ENCODE data around the gene COL4A1.

The COL4A1 gene

DNA sequence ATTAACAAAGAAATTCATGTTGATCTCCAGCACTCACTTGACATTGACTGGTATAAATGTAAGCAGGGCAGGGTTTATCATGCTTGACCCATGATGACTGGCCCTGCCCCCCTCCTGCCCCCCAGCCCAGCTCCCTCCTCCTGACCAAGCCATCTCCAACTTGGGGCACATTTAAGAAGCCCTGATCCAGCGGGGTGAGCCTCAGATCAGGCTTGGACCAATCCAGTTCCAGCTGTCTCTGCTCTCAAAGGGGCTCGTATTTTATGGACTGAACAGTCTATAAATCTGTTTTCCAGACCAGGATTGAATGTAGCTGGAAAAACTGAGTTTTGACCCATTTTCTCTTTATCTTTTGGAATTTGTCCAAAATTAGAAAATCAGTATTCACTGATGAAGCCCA, 100.0 kb downstream of the COL4A1 start:
- TF ChIP-seq POLR2A (IDR thresholded peaks at IDR 0.05; ENCODE audit: low read length) (no peak), GATA1 (IDR thresholded peaks at IDR 0.05; ENCODE audit: low read depth, low read length) (no peak)
- no peak for DNase-seq

DNA sequence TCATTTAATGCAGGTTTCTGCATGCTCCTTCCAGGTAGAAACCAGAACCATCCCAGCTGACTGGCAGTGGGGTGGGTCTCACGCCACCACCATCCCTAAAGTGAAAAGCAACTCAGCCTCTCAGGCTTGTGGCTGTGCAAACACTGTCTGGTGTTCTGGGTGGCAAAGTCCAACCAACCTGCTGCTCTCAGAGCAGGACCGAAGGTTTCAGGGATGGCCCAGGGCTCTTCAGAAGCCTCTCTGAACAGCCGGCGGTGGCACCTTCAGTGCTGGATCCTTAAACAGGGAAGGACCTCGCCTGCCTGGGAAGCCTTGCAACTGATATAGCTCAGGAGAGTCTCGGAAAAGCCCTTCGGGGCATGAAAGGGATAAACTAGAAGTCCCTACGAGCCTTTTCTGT, 100.8 kb downstream of the COL4A1 start:
- DNase-seq: no peak
- TF ChIP-seq POLR2A (IDR thresholded peaks at IDR 0.05; ENCODE audit: low read length) (no peak), GATA1 (IDR thresholded peaks at IDR 0.05; ENCODE audit: low read depth, low read length) (no peak)

DNA sequence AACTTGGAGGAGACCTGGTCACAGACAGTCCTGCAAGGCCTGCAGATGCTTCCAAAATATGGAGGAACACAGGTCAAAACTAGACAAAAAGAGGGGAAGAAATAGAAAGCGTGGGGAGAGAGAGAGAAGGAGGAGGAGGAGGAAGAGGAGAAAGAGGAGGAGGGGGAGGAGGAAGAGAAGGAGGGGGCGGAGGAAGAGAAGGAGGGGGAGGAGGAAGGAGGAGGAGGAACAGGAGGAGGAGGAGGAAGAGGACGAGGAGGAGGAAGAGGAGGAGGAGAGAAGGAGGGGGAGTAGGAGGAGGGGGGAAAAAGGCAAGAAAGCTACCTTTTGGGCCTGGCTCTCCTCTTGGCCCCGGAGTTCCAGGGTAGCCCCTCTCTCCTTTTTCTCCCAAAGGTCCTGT, 105.8 kb downstream of the COL4A1 start:
- no peak for DNase-seq
- TF ChIP-seq POLR2A (IDR thresholded peaks at IDR 0.05; ENCODE audit: low read length) (no peak), GATA1 (IDR thresholded peaks at IDR 0.05; ENCODE audit: low read depth, low read length) (no peak)

DNA sequence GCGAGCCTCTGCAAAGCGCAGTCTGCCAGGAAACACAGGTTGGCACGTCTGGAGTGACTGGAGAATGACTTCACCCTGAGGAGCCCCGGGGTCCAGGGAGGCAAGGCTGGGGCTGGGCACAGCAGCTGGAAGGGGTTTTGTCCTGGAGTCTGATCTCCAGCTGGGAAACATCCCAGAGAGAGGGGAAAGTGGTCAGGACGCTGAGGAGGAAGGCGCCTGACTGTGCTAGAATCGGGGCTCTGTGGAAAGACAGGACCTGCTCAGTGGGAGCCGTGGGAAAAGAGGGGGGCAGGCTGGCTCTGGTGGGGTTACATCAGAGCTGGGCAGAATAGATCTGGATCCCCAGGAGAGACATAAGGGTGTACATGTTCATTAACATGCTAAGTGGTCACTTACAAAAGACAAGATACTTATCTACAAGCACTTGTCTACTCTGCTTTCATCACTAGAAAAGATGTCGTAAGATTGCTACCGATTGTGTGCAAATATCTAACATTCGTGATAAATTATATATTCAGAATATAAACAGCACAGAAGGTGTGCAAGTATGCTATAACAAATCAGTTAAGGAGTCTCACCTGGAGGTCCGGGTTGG, 106.6 kb downstream of the COL4A1 start:
- TF ChIP-seq POLR2A (IDR thresholded peaks at IDR 0.05; ENCODE audit: low read length): no peak
- TF ChIP-seq GATA1 (IDR thresholded peaks at IDR 0.05; ENCODE audit: low read depth, low read length): no peak
- no peak for DNase-seq

DNA sequence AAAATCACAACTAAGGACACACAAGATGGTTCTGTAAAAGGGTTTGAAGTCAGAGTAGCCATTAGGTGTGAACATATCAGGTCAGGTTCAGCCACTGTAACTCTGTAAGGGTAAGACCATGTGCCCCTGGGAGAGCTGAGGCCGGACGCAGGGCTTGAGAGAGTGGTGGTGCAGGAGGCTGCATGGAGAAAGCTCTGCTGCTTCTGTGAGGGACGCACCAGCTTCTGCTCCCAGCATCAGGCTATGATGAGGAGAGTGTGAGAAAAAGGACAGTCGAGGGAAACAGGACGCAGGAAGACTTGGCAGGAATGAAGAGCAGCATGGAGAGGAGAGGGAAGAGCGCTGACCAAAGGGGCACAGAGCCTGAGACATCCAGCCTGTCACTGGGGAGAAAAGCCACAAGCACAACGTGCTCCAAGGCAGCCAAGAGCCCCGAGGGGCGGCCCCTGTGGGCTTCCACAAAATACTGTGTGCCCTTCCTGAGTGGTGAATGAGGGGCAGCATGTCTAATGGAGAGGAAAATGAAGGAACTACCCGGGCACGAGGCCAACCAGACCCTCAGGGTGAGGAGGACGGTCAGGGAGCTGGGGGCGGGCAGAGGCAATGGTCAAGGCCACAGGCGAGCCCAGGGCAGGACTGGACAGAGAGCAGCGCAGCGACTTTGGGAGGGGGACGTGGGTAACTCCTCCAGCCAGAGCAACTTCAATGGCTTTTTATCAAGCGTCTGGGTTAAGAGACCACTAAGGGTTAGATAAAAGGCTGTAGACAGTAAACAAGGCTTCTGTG, 107.7 kb downstream of the COL4A1 start:
- no peak for DNase-seq

DNA sequence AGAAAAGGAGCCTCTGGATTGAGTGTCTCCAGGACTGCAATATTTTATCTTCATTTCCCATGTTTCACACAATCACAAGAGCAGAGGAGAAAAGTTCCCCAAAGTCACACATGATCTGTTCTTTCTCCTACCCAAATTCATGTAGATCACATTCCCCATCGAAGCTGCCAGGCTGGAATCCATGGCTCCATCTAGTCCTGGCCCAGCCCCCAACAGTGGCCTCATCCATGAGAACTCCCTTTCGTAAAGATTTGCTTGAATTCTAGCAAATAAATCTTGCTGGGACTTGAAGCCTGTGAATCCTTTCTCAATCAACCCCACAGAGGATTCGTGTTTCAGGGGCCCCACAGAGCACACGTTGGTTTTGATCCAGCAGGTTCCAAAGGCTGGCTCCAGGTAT, 109.5 kb downstream of the COL4A1 start:
- DNase-seq: no peak
- TF ChIP-seq GATA1 (IDR thresholded peaks at IDR 0.05; ENCODE audit: low read depth, low read length): no peak
- no peak for TF ChIP-seq POLR2A (IDR thresholded peaks at IDR 0.05; ENCODE audit: low read length)

More for the DNA sequence above, 107.7 kb downstream of the COL4A1 start:
- no peak for TF ChIP-seq GATA1 (IDR thresholded peaks at IDR 0.05; ENCODE audit: low read depth, low read length)
- no peak for TF ChIP-seq POLR2A (IDR thresholded peaks at IDR 0.05; ENCODE audit: low read length)

DNA sequence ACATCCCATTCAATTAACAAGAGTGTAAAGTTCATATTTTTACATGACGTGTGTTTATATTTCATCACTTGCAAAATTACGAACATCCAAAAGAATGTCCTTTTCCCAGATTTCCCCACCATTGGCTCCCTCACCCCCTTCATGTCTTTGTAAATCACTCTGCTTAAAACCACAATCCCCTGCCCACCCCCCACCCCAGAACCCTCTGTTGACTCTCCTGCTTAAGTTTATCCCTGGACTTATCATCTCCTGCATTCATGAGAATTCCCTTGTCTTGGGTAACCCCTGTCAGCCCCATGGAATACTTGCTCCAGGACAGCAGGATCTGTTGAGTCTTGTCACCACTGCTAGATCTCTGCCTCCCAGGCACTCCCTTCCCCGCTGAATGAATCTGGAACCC, 109.9 kb downstream of the COL4A1 start:
- TF ChIP-seq POLR2A (IDR thresholded peaks at IDR 0.05; ENCODE audit: low read length) (no peak), GATA1 (IDR thresholded peaks at IDR 0.05; ENCODE audit: low read depth, low read length) (no peak)
- no peak for DNase-seq

DNA sequence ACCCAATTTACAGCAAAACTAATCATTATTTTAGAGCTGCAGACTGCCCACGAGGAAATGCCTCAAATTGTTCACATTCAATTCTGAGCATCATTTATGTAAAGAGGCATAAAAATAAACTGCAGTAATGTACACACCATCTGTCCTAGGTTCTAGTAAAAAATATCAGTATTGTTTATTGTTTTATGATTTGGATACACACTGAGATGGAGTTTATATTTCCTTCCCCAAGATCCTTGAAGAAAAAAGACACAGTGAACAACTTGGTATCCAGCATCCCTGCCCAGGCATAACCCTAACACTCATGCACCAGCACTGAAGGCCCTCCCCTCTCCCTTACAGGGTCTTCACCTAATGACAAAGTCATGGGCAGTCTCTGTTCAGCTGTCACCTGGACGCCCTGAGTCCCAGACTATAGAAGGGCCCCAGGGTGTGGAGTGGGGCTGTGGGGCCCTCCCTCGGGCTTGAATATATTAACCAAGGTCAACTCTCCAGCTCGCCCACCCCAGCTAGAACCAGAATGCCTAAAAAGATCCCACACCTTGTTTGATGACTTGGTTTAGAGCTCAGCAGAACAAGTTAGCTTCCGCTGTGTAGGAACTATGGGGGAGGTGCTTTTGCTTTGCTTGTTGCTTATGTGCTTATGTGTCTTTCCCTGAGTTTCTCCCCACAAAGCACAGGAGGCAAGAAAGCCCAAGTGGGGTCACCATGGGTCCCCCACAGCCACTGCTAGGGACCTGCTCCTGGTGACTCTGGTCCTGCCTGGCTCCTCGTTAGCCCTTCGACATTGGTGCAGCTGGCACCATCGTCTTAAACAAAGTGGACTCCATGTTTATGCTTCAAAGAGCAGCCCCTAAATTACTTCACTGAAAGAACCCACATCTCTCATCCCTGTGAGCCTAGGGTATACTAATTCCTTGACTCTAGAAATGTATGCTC, 111.1 kb downstream of the COL4A1 start:
- DNase-seq: no peak
- TF ChIP-seq POLR2A (IDR thresholded peaks at IDR 0.05; ENCODE audit: low read length) (no peak), GATA1 (IDR thresholded peaks at IDR 0.05; ENCODE audit: low read depth, low read length) (no peak)

DNA sequence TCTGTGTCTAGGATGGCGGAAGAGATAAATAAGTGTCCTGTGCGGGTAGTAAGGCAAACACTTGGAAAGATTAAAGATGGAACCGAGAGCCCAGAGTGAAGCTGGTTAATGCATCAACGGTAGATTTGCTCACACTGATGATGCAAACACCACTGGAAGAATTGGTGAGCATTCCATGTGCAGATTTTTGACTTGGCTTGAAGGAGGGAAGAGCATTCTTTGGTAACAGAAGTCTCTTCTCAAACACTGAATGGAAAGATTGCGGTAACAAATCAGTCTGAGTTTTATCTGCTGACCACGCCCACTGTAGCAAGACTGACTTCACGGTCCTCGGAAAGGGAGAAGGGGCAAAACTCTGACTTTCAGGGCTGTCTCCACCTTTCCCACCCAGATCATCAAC, 112.5 kb downstream of the COL4A1 start:
- TF ChIP-seq POLR2A (IDR thresholded peaks at IDR 0.05; ENCODE audit: low read length): no peak
- no peak for TF ChIP-seq GATA1 (IDR thresholded peaks at IDR 0.05; ENCODE audit: low read depth, low read length)
- no peak for DNase-seq

DNA sequence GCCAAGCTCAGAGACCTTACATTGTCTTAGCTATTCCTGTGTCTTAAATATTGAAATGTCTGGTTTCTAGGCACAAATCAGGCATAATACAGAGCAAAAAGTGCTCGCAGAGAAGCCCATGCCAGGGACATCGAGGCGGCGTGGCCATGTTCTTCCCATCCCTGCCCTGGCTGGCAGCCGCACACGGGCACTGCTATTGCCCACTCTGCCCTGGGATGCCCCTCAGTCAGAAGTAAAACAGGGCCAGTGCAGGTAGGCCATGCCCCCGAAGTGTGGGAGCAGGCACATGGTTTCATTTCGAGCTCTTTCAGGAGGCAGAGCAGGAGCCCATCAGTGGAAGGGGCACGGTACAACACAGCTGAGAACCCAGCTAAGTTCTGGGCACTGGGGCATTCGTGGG, 113.5 kb downstream of the COL4A1 start:
- DNase-seq: no peak
- TF ChIP-seq GATA1 (IDR thresholded peaks at IDR 0.05; ENCODE audit: low read depth, low read length) (no peak), POLR2A (IDR thresholded peaks at IDR 0.05; ENCODE audit: low read length) (no peak)

DNA sequence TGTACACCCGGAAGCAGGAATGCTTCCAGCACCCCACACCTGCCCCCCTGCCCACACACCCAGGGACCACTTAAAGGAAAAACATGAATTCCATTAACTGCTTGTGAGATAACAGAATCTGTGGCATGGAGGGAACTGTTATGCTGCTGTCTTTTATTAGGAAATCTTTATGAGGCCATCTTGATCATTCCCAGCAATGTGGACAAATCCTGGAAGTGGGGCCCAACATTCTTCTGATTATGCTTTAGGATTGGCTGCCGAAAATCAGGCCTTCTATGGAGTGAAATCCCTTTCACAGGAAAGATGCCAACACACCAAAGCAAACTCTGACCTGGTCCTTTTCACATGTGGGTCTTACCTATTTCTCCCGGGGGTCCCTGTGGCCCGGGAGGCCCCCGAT, 114.5 kb downstream of the COL4A1 start:
- DNase-seq: no peak
- TF ChIP-seq GATA1 (IDR thresholded peaks at IDR 0.05; ENCODE audit: low read depth, low read length) (no peak), POLR2A (IDR thresholded peaks at IDR 0.05; ENCODE audit: low read length) (no peak)

DNA sequence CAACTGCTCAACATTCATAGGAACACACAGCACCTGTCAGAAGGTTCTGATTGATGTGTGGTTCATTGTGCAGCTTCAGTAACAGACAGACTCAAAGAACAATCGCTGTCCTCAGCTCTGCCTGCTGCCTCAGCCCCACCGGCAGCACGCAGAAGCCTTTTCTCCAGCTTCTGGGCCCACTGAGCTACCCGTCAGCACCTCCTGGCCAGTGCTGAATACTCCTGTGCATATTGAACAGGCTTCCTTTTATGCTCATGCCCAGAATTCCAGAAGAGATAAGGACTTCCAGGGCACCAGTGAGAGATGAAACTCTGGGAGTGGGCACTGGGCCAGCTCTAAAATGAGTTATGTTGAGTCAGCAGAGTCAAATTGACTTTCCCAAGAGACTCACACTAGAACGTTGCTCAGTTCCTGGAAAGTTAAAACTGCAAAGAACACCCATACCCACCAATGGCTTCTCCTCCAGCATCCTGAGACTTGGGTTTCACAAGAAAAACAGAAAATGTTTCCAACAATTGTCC, 119.3 kb downstream of the COL4A1 start:
- no peak for DNase-seq
- TF ChIP-seq POLR2A (IDR thresholded peaks at IDR 0.05; ENCODE audit: low read length) (no peak), GATA1 (IDR thresholded peaks at IDR 0.05; ENCODE audit: low read depth, low read length) (no peak)

DNA sequence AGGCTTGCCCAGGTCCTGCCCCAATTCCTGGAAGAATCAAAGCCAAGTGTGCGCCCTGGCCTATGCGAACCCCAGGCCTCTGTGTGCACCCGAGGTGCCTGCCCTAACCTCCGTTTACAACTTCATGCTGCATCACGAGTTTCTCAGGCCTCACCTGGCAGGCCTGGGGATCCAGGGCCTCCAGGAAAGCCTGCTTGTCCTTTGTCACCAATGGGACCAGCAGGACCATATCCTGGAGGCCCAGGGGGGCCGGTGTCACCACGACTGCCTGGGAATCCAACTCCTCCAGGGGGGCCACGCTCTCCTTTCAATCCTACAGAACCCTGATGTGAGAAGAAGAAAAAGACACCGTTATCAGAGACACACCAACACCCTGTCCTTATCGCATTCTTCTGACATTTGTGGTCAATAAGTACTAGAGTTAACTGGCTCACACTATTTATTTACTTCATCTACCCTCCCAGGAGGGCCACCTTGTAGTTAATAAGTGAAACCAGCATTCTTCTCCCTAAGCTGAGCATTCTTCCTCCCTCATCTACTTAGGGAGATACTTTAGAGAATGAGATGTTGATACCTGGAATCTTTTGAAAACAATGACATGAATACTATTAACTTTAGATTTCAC, 120.6 kb downstream of the COL4A1 start:
- TF ChIP-seq GATA1 (IDR thresholded peaks at IDR 0.05; ENCODE audit: low read depth, low read length) (no peak), POLR2A (IDR thresholded peaks at IDR 0.05; ENCODE audit: low read length) (no peak)
- no peak for DNase-seq
